HCT116 (cell line): ENCODE data around the gene ZKSCAN7. TPM values are rescaled to one million over a fixed set of nuclear protein-coding genes. Genes with fewer than 3 reads are reported as not detected.

Experiments used
- ATAC-seq: fragments of 200-7000 bp; cut with Tn5 transposase; 2 replicates; pipeline ENCODE4 v1.9.1; 2020; ENCODE audit warnings: mild to moderate bottlenecking, moderate library complexity
- BruUV-seq: library from RNA; stranded (reverse); fragments of 400-500 nt; replicated peaks from 2 replicates; lab custom pipeline; 2021; lab: Mats Ljungman, UMichigan
- CTCF ChIA-PET: fragments of 300-600 bp; sonication (Branson Sonifier 250); formaldehyde crosslinking; loops from one replicate; lab custom pipeline; 2021; ENCODE audit warnings: antibody characterized with exemption; lab: Charles Lee
- POLR2A ChIA-PET: fragments of 300-600, 350-600 bp; sonication (Branson Sonifier 250); formaldehyde crosslinking; loops from one replicate; lab custom pipeline; 2021; ENCODE audit warnings: antibody characterized with exemption; lab: Charles Lee
- RAD21 ChIA-PET, 2 experiments: fragments of 300-600 bp; sonication (Branson Sonifier 250); formaldehyde crosslinking; loops; one replicate each; lab custom pipeline; 2023; ENCODE audit warnings: low total read pairs in 2 of 2; ENCODE audit not compliant: uncharacterized antibody in 2 of 2, unreplicated experiment in 2 of 2, low non-redundant PET in 1 of 2; lab: Charles Lee
- DNase-seq: peaks from one replicate; pipeline ENCODE4 v3.0.0-alpha.2; 2010; ENCODE audit warnings: low read depth, low spot score
- H2AFZ ChIP-seq: fragments of 200-600 bp; shearing (Covaris generic), sonication (generic); 2 replicates; pipeline ENCODE4 v1.6.1; 2017; ENCODE audit warnings: low read depth, mixed run types, mixed read lengths, antibody characterized with exemption, low read length; ENCODE audit not compliant: poor library complexity, severe bottlenecking
- H3K27ac ChIP-seq: 2 replicates; pipeline ENCODE4 v1.5.1; 2012; ENCODE audit warnings: low read depth, low read length
- H3K27me3 ChIP-seq: fragments of 200-600 bp; sonication (generic); 2 replicates; pipeline ENCODE4 v1.6.1; 2016; ENCODE audit warnings: mixed run types, low read length, mixed read lengths; ENCODE audit not compliant: insufficient read depth
- H3K36me3 ChIP-seq, 2 experiments: fragments of 200-500 bp in 1 of 2; fragments of 200-600 bp in 1 of 2; sonication (Bioruptor generic) in 1 of 2; sonication (generic) in 1 of 2; 2 replicates each; pipeline versions ENCODE4 v1.5.1 to v1.6.1; 2014 to 2016; ENCODE audit warnings: low read length in 2 of 2, inconsistent platforms in 1 of 2, mixed read lengths in 1 of 2, mixed run types in 1 of 2; ENCODE audit not compliant: insufficient read depth in 2 of 2, control insufficient read depth in 1 of 2
- H3K4me1 ChIP-seq, 2 experiments: fragments of 200-600 bp in 1 of 2; sonication (generic) in 1 of 2; 2 replicates each; pipeline versions ENCODE4 v1.5.1 to v1.6.1; 2012 to 2017; ENCODE audit warnings: low read length in 2 of 2, inconsistent platforms in 1 of 2, mild to moderate bottlenecking in 1 of 2, mixed read lengths in 1 of 2, mixed run types in 1 of 2, moderate library complexity in 1 of 2; ENCODE audit not compliant: insufficient read depth in 2 of 2, control insufficient read depth in 1 of 2
- H3K4me2 ChIP-seq: fragments of 200-600 bp; sonication (generic); 2 replicates; pipeline ENCODE4 v1.6.1; 2017; ENCODE audit warnings: mixed run types, low read length, mixed read lengths
- H3K4me3 ChIP-seq, 2 experiments: fragments of 200-600 bp in 1 of 2; sonication (generic) in 1 of 2; replicated peaks in 1 of 2; 2 replicates each; pipeline ENCODE4 v1.5.1; 2011 to 2016; ENCODE audit warnings: low read length in 2 of 2, control low read depth in 1 of 2, low read depth in 1 of 2, mild to moderate bottlenecking in 1 of 2, mixed read lengths in 1 of 2, mixed run types in 1 of 2
- H3K79me2 ChIP-seq: fragments of 200-600 bp; sonication (generic); 2 replicates; pipeline ENCODE4 v1.6.1; 2017; ENCODE audit warnings: mild to moderate bottlenecking, mixed run types, low read length, moderate library complexity, mixed read lengths; ENCODE audit not compliant: insufficient read depth
- H3K9ac ChIP-seq: fragments of 200-600 bp; sonication (generic); 2 replicates; pipeline ENCODE4 v1.6.1; 2016; ENCODE audit warnings: low read length, mixed read lengths
- H3K9me2 ChIP-seq: fragments of 200-600 bp; sonication (generic), shearing (Covaris generic); 2 replicates; pipeline ENCODE4 v1.6.1; 2017; ENCODE audit warnings: mixed run types, mild to moderate bottlenecking, moderate library complexity; ENCODE audit not compliant: insufficient read depth
- H3K9me3 ChIP-seq, 2 experiments: fragments of 200-500 bp in 1 of 2; fragments of 200-600 bp in 1 of 2; sonication (Bioruptor generic) in 1 of 2; sonication (generic) in 1 of 2; 2 replicates each; pipeline ENCODE4 v1.6.1; 2014 to 2017; ENCODE audit warnings: low read length in 2 of 2, mixed read lengths in 2 of 2, inconsistent platforms in 1 of 2, low read depth in 1 of 2, mild to moderate bottlenecking in 1 of 2, mixed run types in 1 of 2, moderate library complexity in 1 of 2; ENCODE audit not compliant: control insufficient read depth in 1 of 2, insufficient read depth in 1 of 2
- H4K20me1 ChIP-seq: fragments of 200-600 bp; sonication (generic), shearing (Covaris generic); 2 replicates; pipeline ENCODE4 v1.6.1; 2017; ENCODE audit warnings: mixed run types, mild to moderate bottlenecking, moderate library complexity; ENCODE audit not compliant: insufficient read depth
- CEBPB ChIP-seq: IDR thresholded peaks from 2 replicates; pipeline ENCODE4 v1.6.1; 2012; ENCODE audit warnings: low read depth
- EGR1 ChIP-seq: IDR thresholded peaks from 2 replicates; pipeline ENCODE4 v1.6.1; 2012; ENCODE audit warnings: low read depth
- EZH2 ChIP-seq: fragments of 200-600 bp; sonication (generic); IDR thresholded peaks from 2 replicates; pipeline ENCODE4 v1.6.1; 2017; ENCODE audit warnings: antibody characterized with exemption, mixed run types
- FOSL1 ChIP-seq: IDR thresholded peaks from 2 replicates; pipeline ENCODE4 v1.6.1; 2012; ENCODE audit warnings: low read depth
- JUND ChIP-seq: IDR thresholded peaks from 2 replicates; pipeline ENCODE4 v1.6.1; 2012
- POLR2A ChIP-seq: IDR thresholded peaks from 2 replicates; pipeline ENCODE4 v1.7.0; 2011; ENCODE audit warnings: borderline replicate concordance; ENCODE audit not compliant: insufficient read depth, insufficient read length; ENCODE audit errors: extremely low read depth
- POLR2AphosphoS5 ChIP-seq: IDR thresholded peaks from 2 replicates; pipeline ENCODE4 v1.6.1; 2011; ENCODE audit warnings: mild to moderate bottlenecking, low read depth, low read length, moderate library complexity
- RAD21 ChIP-seq: IDR thresholded peaks from 2 replicates; pipeline ENCODE4 v1.6.1; 2012; ENCODE audit warnings: low read depth, mild to moderate bottlenecking
- SP1 ChIP-seq: IDR thresholded peaks from 2 replicates; pipeline ENCODE4 v1.6.1; 2012; ENCODE audit warnings: low read depth
- SRF ChIP-seq: IDR thresholded peaks from 2 replicates; pipeline ENCODE4 v1.6.1; 2012; ENCODE audit warnings: low read depth
- YY1 ChIP-seq: IDR thresholded peaks from 2 replicates; pipeline ENCODE4 v1.6.1; 2011; ENCODE audit warnings: low read length, low read depth, moderate library complexity, mild to moderate bottlenecking; ENCODE audit not compliant: insufficient replicate concordance; ENCODE audit errors: extremely low read depth
- ZFX ChIP-seq: fragments of 450-650 bp; IDR thresholded peaks from 2 replicates; pipeline ENCODE4 v1.6.1; 2017
- intact Hi-C: fragments of 100-400 bp; cut with micrococcal nuclease; formaldehyde crosslinking; loops from 2 replicates; pipeline ENCODE4 v1.10.0; 2022
- total RNA-seq: library from RNA; stranded (reverse); gene quantifications from one replicate; pipeline ENCODE4 v1.2.1, GENCODE V29; 2021; ENCODE audit not compliant: unreplicated experiment
- TF ChIP-seq, protein P1 (sequence below): IDR thresholded peaks from 2 replicates; pipeline ENCODE4 v1.6.1; 2011; ENCODE audit warnings: mild to moderate bottlenecking, low read length, moderate library complexity; ENCODE audit not compliant: insufficient replicate concordance; ENCODE audit errors: extremely low read depth
- TF ChIP-seq, protein P2 (sequence below): IDR thresholded peaks from 2 replicates; pipeline ENCODE4 v1.6.1; 2012
- TF ChIP-seq, protein P3 (sequence below): IDR thresholded peaks from 2 replicates; pipeline ENCODE4 v1.6.1; 2012
- TF ChIP-seq, protein P4 (sequence below): IDR thresholded peaks from 2 replicates; pipeline ENCODE4 v1.6.1; 2012; ENCODE audit warnings: low read depth
- TF ChIP-seq, protein P5 (sequence below), 3 experiments: fragments of 200-600 bp in 1 of 3; sonication (generic) in 1 of 3; IDR thresholded peaks in 2 of 3; conservative IDR thresholded peaks in 1 of 3; 2 replicates each; pipeline ENCODE4 v1.5.1; 2012 to 2017; ENCODE audit warnings: low read depth in 2 of 3, low read length in 2 of 3, antibody characterized with exemption in 1 of 3, borderline replicate concordance in 1 of 3, control low read depth in 1 of 3, mild to moderate bottlenecking in 1 of 3, mixed read lengths in 1 of 3, mixed run types in 1 of 3, moderate library complexity in 1 of 3; ENCODE audit not compliant: insufficient read depth in 1 of 3

The ZKSCAN7 gene
- total RNA-seq, 1 experiment from 2014 or later = not detected

DNA sequence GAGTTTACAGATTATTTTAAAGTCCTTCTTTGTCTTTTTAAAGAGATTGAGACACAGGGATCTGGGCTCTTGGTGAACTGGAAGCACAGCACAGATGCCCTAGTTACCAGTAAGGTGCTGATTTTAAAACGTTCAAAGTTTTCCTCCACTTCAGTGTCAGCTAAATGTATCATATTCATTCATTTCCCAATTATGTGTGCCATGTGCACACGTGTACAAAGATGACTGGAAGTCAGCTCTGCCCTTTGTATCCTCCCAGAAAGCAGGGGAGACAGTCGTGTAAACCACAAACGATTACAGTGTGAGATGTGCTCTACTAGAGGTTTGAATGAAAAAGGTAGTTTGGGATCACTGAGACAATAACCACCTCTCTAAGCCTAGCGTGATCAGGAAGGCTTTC is 730 bp downstream of the ZKSCAN7 start:
- Histone ChIP-seq H3K9ac (no peak overlapping the region), H3K4me2 (no peak overlapping the region), H4K20me1 (no peaks in the 10 kb centered on the region), H3K4me1 (no peaks in the 10 kb centered on the region), H3K79me2 (no peaks in the 10 kb centered on the region), H3K9me3 (no peaks in the 10 kb centered on the region), H3K27ac (no peak overlapping the region), H3K9me2 (no peaks in the 10 kb centered on the region), H2AFZ (no peak overlapping the region), H3K27me3 (no peaks in the 10 kb centered on the region), H3K36me3 (no peaks in the 10 kb centered on the region), H3K4me3 (no peak overlapping the region)
- ATAC-seq (no peak), DNase-seq (no peak)
- intact Hi-C loops = no loop called here
- TF ChIP-seq POLR2A (no peak), POLR2AphosphoS5 (no peak), CEBPB (no peak), SP1 (no peak), RAD21 (no peak), EZH2 (no peak), JUND (no peak), EGR1 (no peak), YY1 (no peak), ZFX (no peak), FOSL1 (no peak), SRF (no peak)
- TF ChIP-seq, protein P1, sequence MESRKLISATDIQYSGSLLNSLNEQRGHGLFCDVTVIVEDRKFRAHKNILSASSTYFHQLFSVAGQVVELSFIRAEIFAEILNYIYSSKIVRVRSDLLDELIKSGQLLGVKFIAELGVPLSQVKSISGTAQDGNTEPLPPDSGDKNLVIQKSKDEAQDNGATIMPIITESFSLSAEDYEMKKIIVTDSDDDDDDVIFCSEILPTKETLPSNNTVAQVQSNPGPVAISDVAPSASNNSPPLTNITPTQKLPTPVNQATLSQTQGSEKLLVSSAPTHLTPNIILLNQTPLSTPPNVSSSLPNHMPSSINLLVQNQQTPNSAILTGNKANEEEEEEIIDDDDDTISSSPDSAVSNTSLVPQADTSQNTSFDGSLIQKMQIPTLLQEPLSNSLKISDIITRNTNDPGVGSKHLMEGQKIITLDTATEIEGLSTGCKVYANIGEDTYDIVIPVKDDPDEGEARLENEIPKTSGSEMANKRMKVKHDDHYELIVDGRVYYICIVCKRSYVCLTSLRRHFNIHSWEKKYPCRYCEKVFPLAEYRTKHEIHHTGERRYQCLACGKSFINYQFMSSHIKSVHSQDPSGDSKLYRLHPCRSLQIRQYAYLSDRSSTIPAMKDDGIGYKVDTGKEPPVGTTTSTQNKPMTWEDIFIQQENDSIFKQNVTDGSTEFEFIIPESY = no peak
- TF ChIP-seq, protein P2, sequence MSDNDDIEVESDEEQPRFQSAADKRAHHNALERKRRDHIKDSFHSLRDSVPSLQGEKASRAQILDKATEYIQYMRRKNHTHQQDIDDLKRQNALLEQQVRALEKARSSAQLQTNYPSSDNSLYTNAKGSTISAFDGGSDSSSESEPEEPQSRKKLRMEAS = no peak
- TF ChIP-seq, protein P3, sequence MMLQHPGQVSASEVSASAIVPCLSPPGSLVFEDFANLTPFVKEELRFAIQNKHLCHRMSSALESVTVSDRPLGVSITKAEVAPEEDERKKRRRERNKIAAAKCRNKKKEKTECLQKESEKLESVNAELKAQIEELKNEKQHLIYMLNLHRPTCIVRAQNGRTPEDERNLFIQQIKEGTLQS = no peak
- TF ChIP-seq, protein P4, sequence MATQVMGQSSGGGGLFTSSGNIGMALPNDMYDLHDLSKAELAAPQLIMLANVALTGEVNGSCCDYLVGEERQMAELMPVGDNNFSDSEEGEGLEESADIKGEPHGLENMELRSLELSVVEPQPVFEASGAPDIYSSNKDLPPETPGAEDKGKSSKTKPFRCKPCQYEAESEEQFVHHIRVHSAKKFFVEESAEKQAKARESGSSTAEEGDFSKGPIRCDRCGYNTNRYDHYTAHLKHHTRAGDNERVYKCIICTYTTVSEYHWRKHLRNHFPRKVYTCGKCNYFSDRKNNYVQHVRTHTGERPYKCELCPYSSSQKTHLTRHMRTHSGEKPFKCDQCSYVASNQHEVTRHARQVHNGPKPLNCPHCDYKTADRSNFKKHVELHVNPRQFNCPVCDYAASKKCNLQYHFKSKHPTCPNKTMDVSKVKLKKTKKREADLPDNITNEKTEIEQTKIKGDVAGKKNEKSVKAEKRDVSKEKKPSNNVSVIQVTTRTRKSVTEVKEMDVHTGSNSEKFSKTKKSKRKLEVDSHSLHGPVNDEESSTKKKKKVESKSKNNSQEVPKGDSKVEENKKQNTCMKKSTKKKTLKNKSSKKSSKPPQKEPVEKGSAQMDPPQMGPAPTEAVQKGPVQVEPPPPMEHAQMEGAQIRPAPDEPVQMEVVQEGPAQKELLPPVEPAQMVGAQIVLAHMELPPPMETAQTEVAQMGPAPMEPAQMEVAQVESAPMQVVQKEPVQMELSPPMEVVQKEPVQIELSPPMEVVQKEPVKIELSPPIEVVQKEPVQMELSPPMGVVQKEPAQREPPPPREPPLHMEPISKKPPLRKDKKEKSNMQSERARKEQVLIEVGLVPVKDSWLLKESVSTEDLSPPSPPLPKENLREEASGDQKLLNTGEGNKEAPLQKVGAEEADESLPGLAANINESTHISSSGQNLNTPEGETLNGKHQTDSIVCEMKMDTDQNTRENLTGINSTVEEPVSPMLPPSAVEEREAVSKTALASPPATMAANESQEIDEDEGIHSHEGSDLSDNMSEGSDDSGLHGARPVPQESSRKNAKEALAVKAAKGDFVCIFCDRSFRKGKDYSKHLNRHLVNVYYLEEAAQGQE = no peak
- TF ChIP-seq, protein P5, sequence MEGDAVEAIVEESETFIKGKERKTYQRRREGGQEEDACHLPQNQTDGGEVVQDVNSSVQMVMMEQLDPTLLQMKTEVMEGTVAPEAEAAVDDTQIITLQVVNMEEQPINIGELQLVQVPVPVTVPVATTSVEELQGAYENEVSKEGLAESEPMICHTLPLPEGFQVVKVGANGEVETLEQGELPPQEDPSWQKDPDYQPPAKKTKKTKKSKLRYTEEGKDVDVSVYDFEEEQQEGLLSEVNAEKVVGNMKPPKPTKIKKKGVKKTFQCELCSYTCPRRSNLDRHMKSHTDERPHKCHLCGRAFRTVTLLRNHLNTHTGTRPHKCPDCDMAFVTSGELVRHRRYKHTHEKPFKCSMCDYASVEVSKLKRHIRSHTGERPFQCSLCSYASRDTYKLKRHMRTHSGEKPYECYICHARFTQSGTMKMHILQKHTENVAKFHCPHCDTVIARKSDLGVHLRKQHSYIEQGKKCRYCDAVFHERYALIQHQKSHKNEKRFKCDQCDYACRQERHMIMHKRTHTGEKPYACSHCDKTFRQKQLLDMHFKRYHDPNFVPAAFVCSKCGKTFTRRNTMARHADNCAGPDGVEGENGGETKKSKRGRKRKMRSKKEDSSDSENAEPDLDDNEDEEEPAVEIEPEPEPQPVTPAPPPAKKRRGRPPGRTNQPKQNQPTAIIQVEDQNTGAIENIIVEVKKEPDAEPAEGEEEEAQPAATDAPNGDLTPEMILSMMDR (IDR thresholded peaks at IDR 0.05 in 2 of 3, conservative IDR thresholded peaks at IDR 0.05 in 1 of 3; ENCODE audit: borderline replicate concordance in 1 of 3, insufficient read depth in 1 of 3, low read depth in 2 of 3, low read length in 2 of 3) = no peak
- BruUV-seq = no TSS peak
- CTCF ChIA-PET = no interaction called here
- RAD21 ChIA-PET = no interaction called here
- POLR2A ChIA-PET = no interaction called here
